Osteoblast (primary cell): ENCODE results near the gene KRT73. TPM values are rescaled to one million over a fixed set of nuclear protein-coding genes. Genes with fewer than 3 reads are reported as not detected.

Experiments
- DNase-seq: peaks from one replicate; pipeline ENCODE4 v3.0.0; 2011; ENCODE audit warnings: low spot score, mixed read lengths; ENCODE audit not compliant: insufficient read length; ENCODE audit errors: missing footprints
- H2AFZ ChIP-seq: 2 replicates; pipeline ENCODE4 v1.6.0; 2011; ENCODE audit warnings: mild to moderate bottlenecking, low read length
- H3K27ac ChIP-seq: 2 replicates; pipeline ENCODE4 v1.5.1; 2011; ENCODE audit warnings: mild to moderate bottlenecking, low read depth, low read length, moderate library complexity
- H3K27me3 ChIP-seq: 2 replicates; pipeline ENCODE4 v1.6.0; 2012; ENCODE audit warnings: mild to moderate bottlenecking, control low read depth, inconsistent platforms, low read length, moderate library complexity; ENCODE audit not compliant: insufficient read depth
- H3K36me3 ChIP-seq: 2 replicates; pipeline ENCODE4 v1.5.1; 2011; ENCODE audit warnings: mild to moderate bottlenecking, low read length, control low read depth, moderate library complexity; ENCODE audit not compliant: insufficient read depth
- H3K4me1 ChIP-seq: 2 replicates; pipeline ENCODE4 v1.5.1; 2011; ENCODE audit warnings: mild to moderate bottlenecking, low read length, control low read depth, moderate library complexity; ENCODE audit not compliant: insufficient read depth
- H3K4me2 ChIP-seq: 2 replicates; pipeline ENCODE4 v1.6.0; 2011; ENCODE audit warnings: mild to moderate bottlenecking, low read length; ENCODE audit not compliant: insufficient read depth
- H3K4me3 ChIP-seq: fragments of 200-600 bp; sonication (generic); 3 replicates; pipeline ENCODE4 v1.5.1; 2012; ENCODE audit warnings: mild to moderate bottlenecking, low read length, inconsistent platforms; ENCODE audit not compliant: insufficient read depth
- H3K79me2 ChIP-seq: 2 replicates; pipeline ENCODE4 v1.6.0; 2012; ENCODE audit warnings: mild to moderate bottlenecking, low read length, control low read depth, inconsistent platforms; ENCODE audit not compliant: insufficient read depth
- H3K9me3 ChIP-seq: 2 replicates; pipeline ENCODE4 v1.5.1; 2011; ENCODE audit warnings: low read depth, low read length, control low read depth
- H4K20me1 ChIP-seq: 2 replicates; pipeline ENCODE4 v1.6.0; 2012; ENCODE audit warnings: mild to moderate bottlenecking, low read length, control low read depth; ENCODE audit not compliant: insufficient read depth
- total RNA-seq: library from RNA; depleted of rRNA; stranded (reverse); fragments of >200 nt; gene quantifications from 2 replicates; pipeline ENCODE4 v1.2.3, GENCODE V29; 2012
- TF ChIP-seq, protein P1 (sequence below): IDR thresholded peaks from 2 replicates; pipeline ENCODE4 v1.5.1; 2011; ENCODE audit warnings: mild to moderate bottlenecking, low read depth, low read length, moderate library complexity; ENCODE audit errors: extremely low read depth

The KRT73 gene
- total RNA-seq, 1 donor, result not detected

DNA sequence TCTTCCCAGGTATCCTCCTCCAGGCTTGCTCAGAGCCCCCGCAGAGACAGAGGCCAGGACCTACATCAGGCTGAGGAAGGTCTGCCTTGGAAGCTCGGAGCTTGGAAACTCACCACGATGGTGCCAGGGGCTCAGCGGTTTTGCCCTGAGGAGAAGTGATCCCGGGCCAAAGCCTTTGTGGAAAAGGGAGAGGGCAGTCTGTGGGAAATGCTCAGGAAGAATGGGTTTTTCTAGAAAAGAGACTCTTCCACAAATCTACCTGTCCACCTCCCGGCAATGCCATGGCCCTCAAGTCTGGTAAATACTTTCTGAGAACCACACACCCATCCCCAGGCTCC is 25.7 kb upstream of the KRT73 start:
- H3K4me3 ChIP-seq, result no peak overlapping the region
- DNase-seq, result no peak
- no peaks in the 10 kb centered on the region for H3K36me3 ChIP-seq
- no peak overlapping the region for H3K27ac ChIP-seq
- H2AFZ ChIP-seq, result no peak overlapping the region
- peaks cover 42% of the 10 kb centered on the region for H3K27me3 ChIP-seq
- TF ChIP-seq, protein P1, sequence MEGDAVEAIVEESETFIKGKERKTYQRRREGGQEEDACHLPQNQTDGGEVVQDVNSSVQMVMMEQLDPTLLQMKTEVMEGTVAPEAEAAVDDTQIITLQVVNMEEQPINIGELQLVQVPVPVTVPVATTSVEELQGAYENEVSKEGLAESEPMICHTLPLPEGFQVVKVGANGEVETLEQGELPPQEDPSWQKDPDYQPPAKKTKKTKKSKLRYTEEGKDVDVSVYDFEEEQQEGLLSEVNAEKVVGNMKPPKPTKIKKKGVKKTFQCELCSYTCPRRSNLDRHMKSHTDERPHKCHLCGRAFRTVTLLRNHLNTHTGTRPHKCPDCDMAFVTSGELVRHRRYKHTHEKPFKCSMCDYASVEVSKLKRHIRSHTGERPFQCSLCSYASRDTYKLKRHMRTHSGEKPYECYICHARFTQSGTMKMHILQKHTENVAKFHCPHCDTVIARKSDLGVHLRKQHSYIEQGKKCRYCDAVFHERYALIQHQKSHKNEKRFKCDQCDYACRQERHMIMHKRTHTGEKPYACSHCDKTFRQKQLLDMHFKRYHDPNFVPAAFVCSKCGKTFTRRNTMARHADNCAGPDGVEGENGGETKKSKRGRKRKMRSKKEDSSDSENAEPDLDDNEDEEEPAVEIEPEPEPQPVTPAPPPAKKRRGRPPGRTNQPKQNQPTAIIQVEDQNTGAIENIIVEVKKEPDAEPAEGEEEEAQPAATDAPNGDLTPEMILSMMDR, result no peak
- no peak overlapping the region for H3K4me2 ChIP-seq
- H4K20me1 ChIP-seq, result no peaks in the 10 kb centered on the region
- H3K4me1 ChIP-seq, result no peaks in the 10 kb centered on the region
- H3K79me2 ChIP-seq, result no peaks in the 10 kb centered on the region
- no peaks in the 10 kb centered on the region for H3K9me3 ChIP-seq

DNA sequence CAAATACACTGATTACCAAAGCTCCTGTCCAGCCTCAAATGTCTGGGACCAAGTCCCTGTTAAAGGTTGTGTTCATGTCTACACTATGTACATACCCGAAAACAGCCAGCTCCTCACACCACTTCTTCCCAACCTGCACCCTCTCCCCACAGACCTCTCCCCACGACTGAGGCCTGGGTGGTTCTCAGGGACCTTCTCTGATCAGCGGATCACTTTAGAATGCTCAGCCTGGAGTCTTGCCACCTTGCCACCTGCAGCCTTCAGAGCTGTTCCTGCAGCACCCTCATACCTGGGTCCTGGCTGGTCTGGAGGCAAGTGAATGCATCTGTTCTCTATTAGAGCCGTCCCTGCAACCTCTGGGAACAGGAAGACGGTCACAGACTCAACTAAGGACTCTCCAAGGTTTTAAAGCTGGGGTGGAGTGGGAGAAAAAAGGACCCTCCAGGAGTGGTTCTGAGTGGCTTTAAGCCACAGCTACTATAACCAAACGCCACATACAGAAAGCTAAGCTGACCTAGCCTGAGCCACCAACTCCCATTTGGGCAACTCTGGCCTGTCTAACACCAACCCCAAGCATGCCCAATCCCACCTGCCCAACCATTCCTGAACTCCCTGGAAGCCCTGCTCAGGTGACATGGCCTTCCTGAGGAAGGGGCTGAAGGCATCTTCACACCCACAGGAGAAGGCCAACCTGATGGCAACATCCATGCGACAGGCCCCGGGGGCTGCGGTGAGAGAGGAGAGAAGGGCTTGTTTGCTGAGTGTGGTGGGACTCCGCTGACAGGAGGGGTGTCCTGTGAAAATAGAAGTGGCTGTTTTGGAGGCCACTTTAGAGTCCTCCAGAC is 25.1 kb upstream of the KRT73 start:
- Histone ChIP-seq H3K79me2 (no peaks in the 10 kb centered on the region), H3K4me3 (no peak overlapping the region), H3K27me3 (peaks cover 44% of the 10 kb centered on the region), H3K36me3 (no peaks in the 10 kb centered on the region), H3K4me1 (no peaks in the 10 kb centered on the region), H2AFZ (no peak overlapping the region), H3K9me3 (no peaks in the 10 kb centered on the region), H4K20me1 (no peaks in the 10 kb centered on the region), H3K27ac (no peak overlapping the region), H3K4me2 (no peak overlapping the region)
- DNase-seq, result no peak
- TF ChIP-seq, protein P1, result no peak

DNA sequence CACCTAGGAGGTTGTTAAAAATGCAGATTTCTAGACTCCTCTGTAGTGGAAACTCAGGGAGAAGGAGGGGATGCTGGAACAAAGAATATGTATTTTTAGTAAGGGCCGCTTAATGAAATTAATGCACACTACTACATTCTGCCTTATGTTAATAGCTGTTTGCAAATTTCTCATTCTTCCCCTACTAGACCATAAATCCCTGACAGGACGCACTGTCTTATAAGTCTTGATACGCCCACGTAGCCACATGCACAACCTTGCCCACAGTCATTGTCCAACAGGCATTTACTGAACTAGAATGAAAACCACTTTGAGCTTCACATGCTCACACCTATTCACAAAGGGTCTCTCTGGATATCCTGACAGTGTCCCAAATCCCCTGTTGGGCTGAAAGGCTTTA is 23.1 kb upstream of the KRT73 start:
- no peaks in the 10 kb centered on the region for H4K20me1 ChIP-seq
- H3K4me3 ChIP-seq, result no peak overlapping the region
- DNase-seq, result no peak
- no peaks in the 10 kb centered on the region for H3K9me3 ChIP-seq
- H3K4me2 ChIP-seq, result no peak overlapping the region
- H3K4me1 ChIP-seq, result no peaks in the 10 kb centered on the region
- H3K27ac ChIP-seq, result no peak overlapping the region
- H3K79me2 ChIP-seq, result no peaks in the 10 kb centered on the region
- peaks cover 51% of the 10 kb centered on the region for H3K27me3 ChIP-seq
- H2AFZ ChIP-seq, result no peak overlapping the region
- no peaks in the 10 kb centered on the region for H3K36me3 ChIP-seq
- TF ChIP-seq, protein P1, result no peak

DNA sequence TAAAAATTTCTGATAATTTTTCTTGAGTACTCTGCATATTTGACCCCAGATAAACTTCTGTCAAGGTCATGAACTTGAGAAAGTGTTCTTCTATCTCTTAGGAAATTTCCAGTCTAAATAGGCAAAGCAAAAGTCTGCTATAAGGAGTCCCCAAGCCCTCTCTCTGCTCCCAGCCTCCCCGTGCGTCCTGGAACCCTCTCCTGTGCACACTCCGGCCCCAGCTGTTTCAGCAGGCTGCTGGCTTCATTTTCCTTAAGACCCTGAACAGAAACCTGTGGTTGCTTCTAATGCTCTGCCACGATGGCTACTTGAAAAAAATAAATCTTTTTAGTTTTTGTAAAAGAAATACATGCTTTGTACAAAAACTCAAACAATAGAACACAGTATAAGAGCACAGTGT is 18.9 kb upstream of the KRT73 start:
- TF ChIP-seq, protein P1, result no peak
- Histone ChIP-seq H3K4me1 (no peaks in the 10 kb centered on the region), H4K20me1 (no peaks in the 10 kb centered on the region), H3K9me3 (no peaks in the 10 kb centered on the region), H3K4me3 (no peak overlapping the region), H3K27me3 (peaks cover 57% of the 10 kb centered on the region), H3K79me2 (no peaks in the 10 kb centered on the region), H3K27ac (no peak overlapping the region), H2AFZ (no peak overlapping the region), H3K36me3 (no peaks in the 10 kb centered on the region), H3K4me2 (no peak overlapping the region)
- DNase-seq, result no peak
